NOMO-1 treated with DMSO at 0.1 percent for 48 hours (cell line): ENCODE measurements around the gene FILIP1.

ENCODE experiments used
- DNase-seq: peaks from one replicate; lab custom pipeline; 2025; ENCODE audit not compliant: unreplicated experiment; lab: John Stamatoyannopoulos, UW

FILIP1 gene

GRCh38 chr6:75492386-75493153 lies 1.0 kb downstream of the FILIP1 start:
- no peak for DNase-seq

- no peak for DNase-seq
Observed at GRCh38 chr6:75491291-75491690, 2.3 kb downstream of the FILIP1 start.

GRCh38 chr6:75490706-75491105 lies 2.9 kb downstream of the FILIP1 start:
- no peak for DNase-seq

- DNase-seq: no peak
Observed at GRCh38 chr6:75489025-75489424, 4.6 kb downstream of the FILIP1 start.

- no peak for DNase-seq
Observed at GRCh38 chr6:75488033-75488432, 5.6 kb downstream of the FILIP1 start.

GRCh38 chr6:75486850-75487518 lies 6.6 kb downstream of the FILIP1 start:
- no peak for DNase-seq

GRCh38 chr6:75484535-75484934 lies 9.1 kb downstream of the FILIP1 start:
- no peak for DNase-seq

- no peak for DNase-seq
Observed at GRCh38 chr6:75483136-75483952, 10.3 kb downstream of the FILIP1 start.

GRCh38 chr6:75481936-75482593 lies 11.5 kb downstream of the FILIP1 start:
- no peak for DNase-seq

GRCh38 chr6:75481394-75481793 lies 12.2 kb downstream of the FILIP1 start:
- no peak for DNase-seq

GRCh38 chr6:75480425-75480824 lies 13.2 kb downstream of the FILIP1 start:
- no peak for DNase-seq

GRCh38 chr6:75479712-75480111 lies 13.9 kb downstream of the FILIP1 start:
- no peak for DNase-seq

GRCh38 chr6:75478929-75479328 lies 14.7 kb downstream of the FILIP1 start:
- no peak for DNase-seq

- DNase-seq: no peak
Observed at GRCh38 chr6:75472885-75473284, 20.7 kb downstream of the FILIP1 start.

GRCh38 chr6:75467966-75468365 lies 25.6 kb downstream of the FILIP1 start:
- DNase-seq: no peak

- no peak for DNase-seq
Observed at GRCh38 chr6:75467284-75467683, 26.3 kb downstream of the FILIP1 start.

GRCh38 chr6:75466636-75467035 lies 27.0 kb downstream of the FILIP1 start:
- no peak for DNase-seq

GRCh38 chr6:75463908-75464307 lies 29.7 kb downstream of the FILIP1 start:
- no peak for DNase-seq

GRCh38 chr6:75463061-75463460 lies 30.5 kb downstream of the FILIP1 start:
- DNase-seq: no peak

- DNase-seq: no peak
Observed at GRCh38 chr6:75460681-75461080, 32.9 kb downstream of the FILIP1 start.

- no peak for DNase-seq
Observed at GRCh38 chr6:75458895-75459294, 34.7 kb downstream of the FILIP1 start.
